Testis (tissue), 3 donors: ENCODE measurements around the gene TP53BP2. TPM values are rescaled to one million over a fixed set of nuclear protein-coding genes. Genes with fewer than 3 reads are reported as not detected.

ENCODE experiments used
- DNase-seq: peaks from one replicate; pipeline ENCODE4 v3.0.0-alpha.2; 2019
- H3K27ac ChIP-seq, 2 donors: fragments of 200-600 bp; sonication (generic); one replicate each; pipeline ENCODE4 v1.5.1; 2019
- H3K27me3 ChIP-seq: fragments of 200-600 bp; sonication (generic); one replicate; pipeline ENCODE4 v1.5.1; 2019
- H3K36me3 ChIP-seq: fragments of 200-600 bp; sonication (generic); one replicate; pipeline ENCODE4 v1.5.1; 2017; ENCODE audit warnings: low read depth; ENCODE audit errors: missing control alignments
- H3K4me1 ChIP-seq: fragments of 200-600 bp; sonication (generic); one replicate; pipeline ENCODE4 v1.5.1; 2019
- H3K4me3 ChIP-seq, 2 donors: fragments of 200-600 bp; sonication (generic); one replicate each; pipeline ENCODE4 v1.5.1; 2017 to 2019
- H3K9me3 ChIP-seq: fragments of 200-600 bp; sonication (generic); one replicate; pipeline ENCODE4 v1.5.1; 2017
- CTCF ChIP-seq, 3 experiments: fragments of 450-650 bp in 2 of 3; fragments of 200-600 bp in 1 of 3; sonication (generic) in 1 of 3; IDR thresholded peaks; one replicate each; pipeline ENCODE4 v1.5.1; 2016 to 2019; ENCODE audit warnings: antibody characterized with exemption in 3 of 3, mild to moderate bottlenecking in 2 of 3, moderate library complexity in 1 of 3
- POLR2A ChIP-seq: fragments of 450-650 bp; IDR thresholded peaks from one replicate; pipeline ENCODE4 v1.6.1; 2017; ENCODE audit warnings: antibody characterized with exemption, mild to moderate bottlenecking, moderate library complexity
- WGBS, 2 donors: methylation state at CpG; one replicate each; pipeline ENCODE4 v1.1.5; 2018; 5-methylcytosine and 5-hydroxymethylcytosine counted together
- intact Hi-C: fragments of 100-400 bp; cut with DNase I; formaldehyde crosslinking; loops from one replicate; pipeline ENCODE4 v1.15.1; 2023; ENCODE audit warnings: low total_unique reads
- polyA plus RNA-seq: library from polyadenylated mRNA; stranded (reverse); fragments of 350-450 nt; fragmentation: Illumina TruSeq; extraction: RNeasy Lipid Tissue Mini Kit (QIAGEN cat#74804); gene quantifications from one replicate; pipeline ENCODE4 v1.2.3, GENCODE V29; 2014; ENCODE audit warnings: low read depth, low replicate concordance; ENCODE audit not compliant: insufficient read depth
- total RNA-seq, 2 donors: library from RNA; depleted of rRNA; stranded (reverse); fragments of >200 nt; gene quantifications; one replicate each; pipeline ENCODE4 v1.2.3, GENCODE V29; 2016

Gene TP53BP2
- total and polyA plus RNA-seq, 3 donors from 2014 or later: 29.6 to 99.3 (median 64.3) TPM

DNA sequence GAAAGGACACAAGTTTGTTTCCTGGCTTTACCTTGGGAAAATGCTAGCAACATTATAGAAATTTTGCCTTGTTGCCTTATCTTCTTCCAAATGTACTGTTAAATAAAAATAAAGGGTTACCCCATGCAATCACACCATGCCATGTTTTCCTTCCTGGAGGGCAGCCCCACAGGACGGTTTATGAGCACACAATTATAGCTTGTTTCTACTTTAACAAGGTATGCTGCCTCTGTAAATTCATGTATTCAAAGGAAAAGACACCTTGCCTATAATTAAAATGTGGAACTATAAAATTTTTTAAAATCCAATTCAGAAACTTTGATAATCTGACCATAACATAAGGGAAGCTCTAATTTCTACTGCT is 70.1 kb downstream of the TP53BP2 start:
- peaks cover 20% of the 10 kb centered on the region for H3K4me1 ChIP-seq
- no peaks in the 10 kb centered on the region for H3K27me3 ChIP-seq
- 75 to 78% methylated on average over 1 of the region's 1 CpG for WGBS, 2 donors
- no peak for DNase-seq
- H3K36me3 ChIP-seq: no peaks in the 10 kb centered on the region
- no peak overlapping the region for H3K4me3 ChIP-seq
- intact Hi-C loops: no loop called here
- no peaks in the 10 kb centered on the region for H3K9me3 ChIP-seq
- TF ChIP-seq CTCF (IDR thresholded peaks at IDR 0.05): no peak
- no peak for TF ChIP-seq POLR2A
- H3K27ac ChIP-seq: peak overlapping the region in 1 of 2 donors; percentile 12

GRCh38 chr1:223775054-223775453 is 70.7 kb downstream of the TP53BP2 start:
- peak overlapping the region in 1 of 2 donors; percentile 12 for H3K27ac ChIP-seq
- intact Hi-C loops: no loop called here
- no peaks in the 10 kb centered on the region for H3K27me3 ChIP-seq
- TF ChIP-seq CTCF (IDR thresholded peaks at IDR 0.05): no peak
- TF ChIP-seq POLR2A: no peak
- no peak for DNase-seq
- no peaks in the 10 kb centered on the region for H3K9me3 ChIP-seq
- 64 to 79% methylated on average over 4 of the region's 4 CpGs for WGBS, 2 donors
- no peak overlapping the region for H3K4me3 ChIP-seq
- H3K4me1 ChIP-seq: peaks cover 21% of the 10 kb centered on the region
- no peaks in the 10 kb centered on the region for H3K36me3 ChIP-seq

- no peak for DNase-seq
- no peaks in the 10 kb centered on the region for H3K36me3 ChIP-seq
Measured at GRCh38 chr1:223774134-223774814, 71.5 kb downstream of the TP53BP2 start.

GRCh38 chr1:223772771-223773160 is 73.0 kb downstream of the TP53BP2 start:
- peak overlapping the region; percentile 31 to 93 for H3K27ac ChIP-seq
- 80 to 89% methylated on average over 5 of the region's 5 CpGs for WGBS, 2 donors
- intact Hi-C loops: no loop called here
- H3K27me3 ChIP-seq: no peaks in the 10 kb centered on the region
- TF ChIP-seq CTCF (IDR thresholded peaks at IDR 0.05) (no peak), POLR2A (no peak)
- no peaks in the 10 kb centered on the region for H3K36me3 ChIP-seq
- H3K4me3 ChIP-seq: no peak overlapping the region
- H3K9me3 ChIP-seq: no peaks in the 10 kb centered on the region
- H3K4me1 ChIP-seq: peaks cover 21% of the 10 kb centered on the region
- DNase-seq: no peak

More at GRCh38 chr1:223774134-223774814, 71.5 kb downstream of the TP53BP2 start:
- WGBS, 2 donors: 83 to 87% methylated on average over 6 of the region's 6 CpGs
- Histone ChIP-seq H3K4me1 (peaks cover 21% of the 10 kb centered on the region), H3K27ac (peak overlapping the region in 1 of 2 donors; percentile 93), H3K27me3 (no peaks in the 10 kb centered on the region), H3K9me3 (no peaks in the 10 kb centered on the region), H3K4me3 (no peak overlapping the region)
- intact Hi-C loops: no loop called here
- TF ChIP-seq POLR2A (no peak), CTCF (IDR thresholded peaks at IDR 0.05) (no peak)
